Endothelial cell of umbilical vein (primary cell): ENCODE measurements around the gene KCNIP3. TPM values are rescaled to one million over a fixed set of nuclear protein-coding genes. Genes with fewer than 3 reads are reported as not detected.

ENCODE experiments used
- BruUV-seq: library from RNA; stranded (reverse); fragments of 400-500 nt; replicated peaks from 2 replicates; lab custom pipeline; 2021; lab: Mats Ljungman, UMichigan
- CTCF ChIA-PET: fragments of 300-600, 350-600 bp; sonication (Branson Sonifier 250); formaldehyde crosslinking; loops from one replicate; lab custom pipeline; 2021; ENCODE audit warnings: antibody characterized with exemption, inconsistent platforms; lab: Charles Lee
- POLR2A ChIA-PET: fragments of 300-600, 350-600 bp; sonication (Branson Sonifier 250); formaldehyde crosslinking; loops from one replicate; lab custom pipeline; 2021; ENCODE audit warnings: antibody characterized with exemption, inconsistent platforms; lab: Charles Lee
- DNase-seq: peaks from one replicate; pipeline ENCODE4 v3.0.0-alpha.2; 2011; ENCODE audit warnings: low read depth, low spot score
- FAIRE-seq: peaks from 2 replicates; lab custom pipeline; 2011; peaks lifted over from hg19 to GRCh38; lab: Jason Lieb, UNC
- H2AFZ ChIP-seq: 2 replicates; pipeline ENCODE4 v1.6.0; 2012; ENCODE audit warnings: low read depth, low read length, control low read depth, inconsistent platforms
- H3K27ac ChIP-seq: 2 replicates; pipeline ENCODE4 v1.5.1; 2011; ENCODE audit warnings: low read depth, mild to moderate bottlenecking, control low read depth, low read length, moderate library complexity; ENCODE audit not compliant: insufficient read depth
- H3K27me3 ChIP-seq, 2 experiments: 2 replicates each; pipeline versions ENCODE4 v1.6.0 to v1.6.1; 2011; ENCODE audit warnings: low read length in 2 of 2, mixed read lengths in 1 of 2; ENCODE audit not compliant: control insufficient read depth in 2 of 2, insufficient read depth in 2 of 2
- H3K36me3 ChIP-seq, 2 experiments: 2 replicates in 1 of 2; 3 replicates in 1 of 2; pipeline ENCODE4 v1.5.1; 2011; ENCODE audit warnings: low read length in 2 of 2, mild to moderate bottlenecking in 1 of 2, moderate library complexity in 1 of 2; ENCODE audit not compliant: control insufficient read depth in 2 of 2, insufficient read depth in 2 of 2; ENCODE audit errors: extremely low read depth in 1 of 2
- H3K4me1 ChIP-seq: 3 replicates; pipeline ENCODE4 v1.5.1; 2011; ENCODE audit warnings: mild to moderate bottlenecking, low read length; ENCODE audit not compliant: control insufficient read depth, insufficient read depth; ENCODE audit errors: extremely low read depth
- H3K4me2 ChIP-seq: 2 replicates; pipeline ENCODE4 v1.6.1; 2011; ENCODE audit warnings: low read length, control low read depth, mixed read lengths; ENCODE audit not compliant: insufficient read depth
- H3K4me3 ChIP-seq, 3 experiments: fragments of 200-600 bp in 1 of 3; sonication (generic), shearing (Covaris generic) in 1 of 3; replicated peaks in 1 of 3; 2 replicates each; pipeline ENCODE4 v1.5.1; 2011 to 2016; ENCODE audit warnings: control low read depth in 3 of 3, low read length in 3 of 3, mild to moderate bottlenecking in 2 of 3, inconsistent platforms in 1 of 3, low read depth in 1 of 3, moderate library complexity in 1 of 3; ENCODE audit not compliant: insufficient read depth in 1 of 3
- H3K79me2 ChIP-seq: 2 replicates; pipeline ENCODE4 v1.6.0; 2012; ENCODE audit warnings: low read length, inconsistent platforms; ENCODE audit not compliant: control insufficient read depth, insufficient read depth
- H3K9ac ChIP-seq: replicated peaks from 2 replicates; pipeline ENCODE3; 2011; ENCODE audit warnings: low read length, control low read depth; ENCODE audit not compliant: insufficient read depth; ENCODE audit errors: extremely low read depth
- H3K9me1 ChIP-seq: replicated peaks from 3 replicates; pipeline ENCODE4 v1.6.0; 2011; ENCODE audit warnings: mild to moderate bottlenecking, low read length; ENCODE audit not compliant: control insufficient read depth, insufficient read depth; ENCODE audit errors: extremely low read depth
- H3K9me3 ChIP-seq: replicated peaks from 2 replicates; pipeline ENCODE4 v1.5.1; 2012; ENCODE audit warnings: low read length, inconsistent platforms; ENCODE audit not compliant: control insufficient read depth, insufficient read depth
- H4K20me1 ChIP-seq: replicated peaks from 2 replicates; pipeline ENCODE3; 2011; ENCODE audit warnings: mild to moderate bottlenecking, low read length; ENCODE audit not compliant: control insufficient read depth, insufficient read depth; ENCODE audit errors: extremely low read depth
- EZH2 ChIP-seq: IDR thresholded peaks from 2 replicates; pipeline ENCODE4 v1.6.1; 2012; ENCODE audit warnings: borderline replicate concordance, low read depth, mild to moderate bottlenecking, moderate library complexity, low read length, inconsistent platforms; ENCODE audit not compliant: severe bottlenecking
- FOS ChIP-seq: IDR thresholded peaks from 2 replicates; pipeline ENCODE4 v1.6.1; 2011; ENCODE audit warnings: mild to moderate bottlenecking, low read length, moderate library complexity, borderline replicate concordance; ENCODE audit not compliant: insufficient read depth
- GATA2 ChIP-seq: IDR thresholded peaks from 2 replicates; pipeline ENCODE4 v1.7.0; 2011; ENCODE audit warnings: low read depth, mild to moderate bottlenecking, moderate library complexity, mixed read lengths, low read length; ENCODE audit not compliant: insufficient read length, insufficient read depth
- JUN ChIP-seq: IDR thresholded peaks from 2 replicates; pipeline ENCODE4 v1.6.1; 2011; ENCODE audit warnings: borderline replicate concordance, low read depth; ENCODE audit not compliant: insufficient read length, insufficient read depth
- MYC ChIP-seq: IDR thresholded peaks from one replicate; pipeline ENCODE4 v1.6.1; 2011; ENCODE audit warnings: mild to moderate bottlenecking, low read depth, low read length
- POLR2A ChIP-seq: IDR thresholded peaks from 2 replicates; pipeline ENCODE4 v1.6.1; 2012; ENCODE audit warnings: low read depth, mild to moderate bottlenecking, control low read depth, low read length
- POLR2AphosphoS5 ChIP-seq: IDR thresholded peaks from 2 replicates; pipeline ENCODE4 v1.6.1; 2012; ENCODE audit warnings: low read depth, mild to moderate bottlenecking, control low read depth, low read length, moderate library complexity; ENCODE audit not compliant: insufficient read depth
- dilution Hi-C: fragments of 300-500 bp; cut with MboI; formaldehyde crosslinking; loops from one replicate; pipeline ENCODE4 v1.15.0; 2019; ENCODE audit warnings: low sequenced_read_pairs; ENCODE audit not compliant: extremely low pct_ligation_motif_present
- intact Hi-C: fragments of 100-400 bp; cut with micrococcal nuclease; formaldehyde crosslinking; loops from one replicate; pipeline ENCODE4 v1.10.0; 2022
- polyA plus RNA-seq, 4 experiments: library from polyadenylated mRNA; depleted of rRNA in 3 of 4; stranded (reverse) in 3 of 4; unstranded in 1 of 4; fragments of >200 nt; gene quantifications; 2 replicates each; pipeline versions ENCODE4 v1.2.1 to v1.2.3, GENCODE V29; 2011 to 2012; ENCODE audit warnings: missing spikeins in 1 of 4
- total RNA-seq: library from RNA; stranded (reverse); gene quantifications from 2 replicates; pipeline ENCODE4 v1.2.3, GENCODE V29; 2021
- TF ChIP-seq, protein P1 (sequence below): IDR thresholded peaks from 2 replicates; pipeline ENCODE4 v1.6.1; 2011; ENCODE audit not compliant: insufficient read depth, insufficient read length
- TF ChIP-seq, protein P2 (sequence below), 2 donors: IDR thresholded peaks; 1 replicate in 1 of 2; 2 replicates in 1 of 2; pipeline ENCODE4 v1.5.1; 2011; ENCODE audit warnings: low read length in 2 of 2, mild to moderate bottlenecking in 2 of 2, moderate library complexity in 2 of 2, control low read depth in 1 of 2, inconsistent platforms in 1 of 2, low read depth in 1 of 2; ENCODE audit not compliant: insufficient read depth in 1 of 2; ENCODE audit errors: extremely low read depth in 1 of 2

KCNIP3 gene
- total and polyA plus RNA-seq, 2 donors (not counting 3 experiments of a cell fraction or from before 2014, with no cell fraction given), result 0.12 to 0.62 TPM

- FAIRE-seq (no peak), DNase-seq (no peak)
- no peaks in the 10 kb centered on the region for H3K9me3 ChIP-seq
- H3K9me1 ChIP-seq, result no peaks in the 10 kb centered on the region
- H2AFZ ChIP-seq, result no peak overlapping the region
- intact Hi-C loops, result no loop called here
- no peak overlapping the region for H3K9ac ChIP-seq
- BruUV-seq, result no TSS peak
- dilution Hi-C loops, result no loop called here
- no peaks in the 10 kb centered on the region for H4K20me1 ChIP-seq
- no peaks in the 10 kb centered on the region for H3K79me2 ChIP-seq
- TF ChIP-seq, protein P1, sequence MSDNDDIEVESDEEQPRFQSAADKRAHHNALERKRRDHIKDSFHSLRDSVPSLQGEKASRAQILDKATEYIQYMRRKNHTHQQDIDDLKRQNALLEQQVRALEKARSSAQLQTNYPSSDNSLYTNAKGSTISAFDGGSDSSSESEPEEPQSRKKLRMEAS, result no peak
- no peak for TF ChIP-seq JUN
- TF ChIP-seq EZH2, result no peak
- TF ChIP-seq FOS, result no peak
- H3K36me3 ChIP-seq, result no peaks in the 10 kb centered on the region
- no peak overlapping the region for H3K4me2 ChIP-seq
- no peaks in the 10 kb centered on the region for H3K4me1 ChIP-seq
- H3K27ac ChIP-seq, result no peak overlapping the region
- H3K4me3 ChIP-seq, result no peak overlapping the region
- ChIA-PET CTCF (no interaction called here), POLR2A (no interaction called here)
- no peaks in the 10 kb centered on the region for H3K27me3 ChIP-seq
Measured at GRCh38 chr2:95297639-95298395, 670 bp downstream of the KCNIP3 start.

DNA sequence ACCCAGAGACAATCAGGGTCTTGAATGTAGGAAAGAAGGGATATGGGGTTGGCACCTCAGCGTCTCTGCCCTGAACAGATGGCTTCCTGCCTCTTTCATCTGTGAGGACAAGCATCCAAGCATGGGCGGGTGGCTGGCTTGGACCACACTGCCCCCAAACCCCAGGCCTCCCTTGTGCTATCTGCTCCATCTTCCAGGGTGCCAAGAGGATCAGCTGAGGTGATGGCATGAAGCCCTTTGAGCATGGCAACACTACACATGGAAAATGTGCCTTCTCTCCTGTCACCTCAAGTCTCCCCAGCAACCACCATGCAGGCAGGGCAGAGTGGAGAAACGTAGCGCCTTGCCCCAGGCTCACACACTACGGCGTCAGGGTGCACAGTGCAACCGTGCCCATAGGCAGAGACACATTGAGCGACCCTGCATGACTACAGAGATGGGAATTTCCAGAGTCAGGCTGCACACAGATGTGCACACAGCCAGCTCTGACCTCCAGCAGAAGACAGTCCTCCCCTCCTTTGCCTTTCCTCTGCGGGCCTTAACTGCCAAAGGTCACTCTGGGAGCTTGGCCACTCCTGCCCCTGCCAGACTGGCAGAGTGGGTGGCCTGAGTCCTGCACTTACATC is 1.5 kb downstream of the KCNIP3 start:
- H3K9me1 ChIP-seq, result no peaks in the 10 kb centered on the region
- TF ChIP-seq POLR2AphosphoS5, result no peak
- TF ChIP-seq EZH2, result no peak
- TF ChIP-seq, protein P2, sequence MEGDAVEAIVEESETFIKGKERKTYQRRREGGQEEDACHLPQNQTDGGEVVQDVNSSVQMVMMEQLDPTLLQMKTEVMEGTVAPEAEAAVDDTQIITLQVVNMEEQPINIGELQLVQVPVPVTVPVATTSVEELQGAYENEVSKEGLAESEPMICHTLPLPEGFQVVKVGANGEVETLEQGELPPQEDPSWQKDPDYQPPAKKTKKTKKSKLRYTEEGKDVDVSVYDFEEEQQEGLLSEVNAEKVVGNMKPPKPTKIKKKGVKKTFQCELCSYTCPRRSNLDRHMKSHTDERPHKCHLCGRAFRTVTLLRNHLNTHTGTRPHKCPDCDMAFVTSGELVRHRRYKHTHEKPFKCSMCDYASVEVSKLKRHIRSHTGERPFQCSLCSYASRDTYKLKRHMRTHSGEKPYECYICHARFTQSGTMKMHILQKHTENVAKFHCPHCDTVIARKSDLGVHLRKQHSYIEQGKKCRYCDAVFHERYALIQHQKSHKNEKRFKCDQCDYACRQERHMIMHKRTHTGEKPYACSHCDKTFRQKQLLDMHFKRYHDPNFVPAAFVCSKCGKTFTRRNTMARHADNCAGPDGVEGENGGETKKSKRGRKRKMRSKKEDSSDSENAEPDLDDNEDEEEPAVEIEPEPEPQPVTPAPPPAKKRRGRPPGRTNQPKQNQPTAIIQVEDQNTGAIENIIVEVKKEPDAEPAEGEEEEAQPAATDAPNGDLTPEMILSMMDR (IDR thresholded peaks at IDR 0.05; ENCODE audit: extremely low read depth in 1 of 2, insufficient read depth in 1 of 2, low read depth in 1 of 2, low read length in 2 of 2), result no peak
- TF ChIP-seq POLR2A, result no peak
- TF ChIP-seq MYC, result no peak
- no peak for TF ChIP-seq FOS
- TF ChIP-seq, protein P1, result no peak
- no peak for TF ChIP-seq JUN
- no peak for TF ChIP-seq GATA2
- no peak overlapping the region for H3K4me2 ChIP-seq
- no peaks in the 10 kb centered on the region for H3K27me3 ChIP-seq
- CTCF ChIA-PET, result no interaction called here
- POLR2A ChIA-PET, result no interaction called here
- H3K9ac ChIP-seq, result no peak overlapping the region
- no peak for DNase-seq
- no TSS peak for BruUV-seq
- no peaks in the 10 kb centered on the region for H3K36me3 ChIP-seq
- H4K20me1 ChIP-seq, result no peaks in the 10 kb centered on the region
- no peaks in the 10 kb centered on the region for H3K4me1 ChIP-seq
- H3K9me3 ChIP-seq, result no peaks in the 10 kb centered on the region
- intact Hi-C loops, result no loop called here
- FAIRE-seq, result no peak
- H3K27ac ChIP-seq, result no peak overlapping the region
- no peak overlapping the region for H2AFZ ChIP-seq
- H3K79me2 ChIP-seq, result no peaks in the 10 kb centered on the region
- dilution Hi-C loops, result no loop called here
- no peak overlapping the region for H3K4me3 ChIP-seq
